NCI-H226 (cell line): Measurements from ENCODE around the gene ABLIM1.
A peak's percentile ranks its signal among the peaks of the same experiment; 100 is the strongest.

Experiments used
- DNase-seq: peaks from one replicate; pipeline ENCODE4 v3.0.0-alpha.2; 2015

ABLIM1 gene

DNA sequence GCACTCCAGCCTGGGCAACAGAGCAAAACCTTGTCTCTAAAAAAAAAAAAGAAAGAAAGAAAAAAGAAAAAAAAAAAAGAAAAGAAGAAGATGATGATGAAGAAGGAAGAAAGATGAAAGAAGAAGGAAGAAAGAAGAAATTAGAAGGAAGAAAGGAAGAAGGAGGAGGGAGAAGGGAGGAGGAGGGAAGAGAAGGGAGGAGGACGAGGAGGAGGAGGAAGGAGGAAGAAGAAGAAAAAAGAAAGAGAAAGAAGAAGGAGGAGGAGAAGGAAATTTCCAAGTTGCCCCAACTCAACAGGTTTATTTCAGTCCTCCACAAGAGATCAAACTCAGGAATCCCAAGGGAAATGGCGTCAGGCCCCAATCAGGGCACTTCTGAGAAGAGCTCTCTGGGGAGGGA is 115.7 kb downstream of the ABLIM1 start:
- no peak for DNase-seq

DNA sequence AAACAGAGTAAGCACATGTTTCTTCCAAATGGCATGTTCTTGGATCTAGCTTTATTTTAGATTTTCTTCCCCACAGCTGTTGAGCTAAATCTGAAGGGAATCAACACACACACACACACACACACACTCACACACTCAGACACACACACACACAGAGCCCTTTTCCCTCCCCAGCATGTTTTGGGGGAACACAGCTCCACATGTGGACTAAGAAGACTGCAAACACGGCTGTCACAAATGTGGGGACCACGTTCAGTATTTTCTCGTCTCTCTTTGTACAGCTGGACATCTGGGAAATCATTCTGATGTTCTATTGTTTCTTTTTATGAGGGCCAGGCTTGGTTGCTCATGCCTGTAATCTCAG is 116.3 kb downstream of the ABLIM1 start:
- no peak for DNase-seq

GRCh38 chr10:114541081-114541796 is 116.8 kb downstream of the ABLIM1 start:
- DNase-seq = peak; percentile 7

GRCh38 chr10:114540236-114540635 is 117.8 kb downstream of the ABLIM1 start:
- no peak for DNase-seq

- no peak for DNase-seq
Measured at GRCh38 chr10:114539623-114540022, 118.5 kb downstream of the ABLIM1 start.

DNA sequence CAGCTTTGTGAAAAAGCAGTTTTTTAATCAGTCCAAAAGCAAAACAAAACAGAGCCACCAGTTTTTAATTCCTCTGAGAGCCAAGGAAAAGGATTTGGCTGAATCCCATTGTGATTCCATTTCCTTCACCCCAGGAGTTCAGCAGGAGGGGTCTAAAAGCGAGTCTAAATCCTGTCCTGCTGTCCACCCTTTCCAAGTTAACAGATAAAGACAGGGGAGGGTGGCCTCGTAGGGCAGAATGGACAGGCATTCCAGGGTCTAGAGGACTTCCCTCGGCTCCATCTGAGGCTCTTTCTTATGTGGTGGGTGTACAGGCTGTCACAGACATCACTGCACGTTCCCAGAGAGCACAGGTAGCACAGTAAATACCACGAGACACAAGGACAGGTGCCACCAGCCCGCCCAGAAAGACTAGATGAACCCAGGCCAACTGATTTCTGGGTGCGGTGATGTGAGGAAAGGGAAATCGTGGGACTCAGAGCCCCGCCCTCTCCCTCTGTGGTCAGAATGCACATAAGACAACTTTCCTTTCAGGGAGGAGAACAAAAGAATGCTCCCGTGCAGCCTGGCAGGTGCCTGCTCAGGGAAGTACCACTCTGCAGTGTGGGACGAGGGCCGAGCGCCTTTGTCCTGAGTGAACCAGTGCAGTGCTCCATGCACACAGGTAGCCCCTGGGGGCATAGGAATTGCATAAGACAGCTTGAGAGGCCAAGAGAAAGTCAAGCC is 119.7 kb downstream of the ABLIM1 start:
- DNase-seq = no peak

GRCh38 chr10:114537736-114538135 is 120.3 kb downstream of the ABLIM1 start:
- no peak for DNase-seq

GRCh38 chr10:114534571-114534981 is 123.5 kb downstream of the ABLIM1 start:
- no peak for DNase-seq

DNA sequence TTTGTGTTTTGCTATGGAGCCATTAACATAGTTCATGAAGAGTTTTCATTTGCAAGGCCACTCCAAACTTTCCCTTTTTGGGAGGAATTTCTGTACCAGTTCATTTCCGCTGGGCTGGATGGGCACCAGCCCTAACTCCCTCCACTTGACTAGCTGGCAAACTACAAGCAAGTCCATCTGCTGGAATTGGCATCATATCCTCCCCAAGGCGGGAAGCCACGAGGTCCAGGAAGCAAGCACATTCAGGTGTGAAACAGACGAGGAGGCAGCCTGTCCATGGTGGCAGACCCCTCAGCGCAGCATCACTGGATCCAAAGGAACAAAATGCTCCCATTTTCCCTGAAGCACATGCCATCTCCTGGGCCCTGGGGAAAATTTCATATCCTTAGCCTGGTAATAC is 125.8 kb downstream of the ABLIM1 start:
- DNase-seq = no peak

DNA sequence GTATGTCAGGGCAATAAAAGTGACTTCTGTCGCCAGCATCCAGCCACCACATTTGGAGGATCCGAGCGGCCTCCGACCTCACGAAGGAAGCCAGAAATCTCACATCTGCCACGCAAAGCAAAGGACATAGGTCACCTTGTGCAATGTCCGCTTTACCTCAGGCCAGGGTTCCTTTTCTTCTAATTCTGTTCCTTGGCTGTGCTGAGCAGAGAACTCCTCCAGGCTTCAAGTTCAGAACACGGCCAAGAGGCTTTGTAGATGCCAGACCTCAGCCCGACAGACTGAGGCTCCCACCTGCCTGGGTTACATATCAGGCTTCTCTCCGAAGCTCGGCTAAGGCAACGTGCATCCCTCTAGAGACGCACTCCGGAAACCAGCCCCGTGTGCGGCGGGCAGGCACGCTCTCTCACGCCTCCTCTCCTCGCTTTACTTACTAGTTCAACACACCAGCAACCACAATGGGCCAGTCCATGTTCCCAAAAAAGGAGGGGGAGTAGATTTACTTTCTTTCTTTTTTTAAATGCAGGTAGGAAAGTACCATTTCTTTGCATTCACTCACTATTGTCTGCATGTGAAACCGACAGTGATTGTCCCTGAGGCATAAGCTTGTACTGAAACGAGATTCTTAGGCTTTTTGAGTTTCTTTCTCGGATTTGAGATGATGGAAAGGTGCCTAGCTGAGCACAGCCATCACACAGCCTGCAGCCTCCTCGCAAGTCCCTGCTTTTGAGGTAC is 131.4 kb downstream of the ABLIM1 start:
- DNase-seq = no peak

DNA sequence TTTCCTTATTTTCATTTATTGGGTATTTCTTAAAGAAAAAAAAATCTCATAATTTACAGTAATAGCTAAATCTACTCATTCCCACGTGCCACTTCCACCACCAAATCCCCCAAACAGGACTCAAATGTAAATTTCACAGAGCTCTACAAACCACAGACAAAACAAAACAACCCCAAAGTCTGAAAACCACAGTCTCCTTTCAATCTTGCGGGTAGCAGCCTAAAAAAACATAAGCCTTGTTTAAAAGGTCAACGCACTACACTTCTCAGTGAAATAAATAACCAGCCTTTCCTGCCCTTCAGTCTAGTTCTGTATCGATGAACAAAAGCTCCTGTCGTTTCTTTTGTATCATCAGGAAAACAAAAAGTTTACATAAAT is 132.0 kb downstream of the ABLIM1 start:
- no peak for DNase-seq

GRCh38 chr10:114525368-114525949 is 132.6 kb downstream of the ABLIM1 start:
- no peak for DNase-seq

DNA sequence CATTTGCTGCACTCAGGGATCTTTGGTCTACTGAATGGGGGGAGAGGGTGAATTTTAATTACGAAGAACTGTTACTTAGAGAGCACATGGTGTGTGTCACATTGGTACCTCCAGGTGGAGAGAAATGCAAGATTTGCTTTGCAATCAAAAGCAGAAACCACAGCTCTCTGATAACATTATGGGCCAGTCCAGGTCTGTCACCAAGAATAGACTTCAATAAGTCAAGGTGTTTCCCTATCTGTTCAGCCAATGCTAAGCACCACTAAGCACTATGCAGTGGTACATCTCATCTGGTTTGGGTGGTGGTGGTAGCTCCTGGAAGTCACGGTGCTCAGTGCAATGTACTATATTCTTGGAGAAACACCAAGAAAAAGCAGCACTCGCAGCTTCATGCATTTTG is 134.2 kb downstream of the ABLIM1 start:
- DNase-seq = no peak

DNA sequence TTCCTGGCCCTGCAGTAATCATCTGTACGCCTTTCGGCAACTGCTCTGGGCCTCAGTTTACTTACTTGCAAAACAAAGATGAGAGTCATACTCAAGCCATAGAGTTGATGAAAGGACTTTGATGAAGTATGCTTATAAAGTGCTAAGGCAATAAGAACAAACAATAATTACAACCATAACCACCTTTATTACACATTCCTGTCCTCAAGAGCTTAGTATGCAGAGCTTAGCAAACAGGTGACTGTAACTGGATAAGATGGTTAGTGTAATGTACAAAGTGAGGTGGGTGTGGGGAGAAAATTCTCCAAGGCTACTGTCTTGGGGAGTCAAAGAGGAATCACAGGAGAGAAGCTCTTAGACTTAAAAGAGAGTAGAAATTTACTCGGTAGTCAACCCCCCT is 136.8 kb downstream of the ABLIM1 start:
- no peak for DNase-seq

DNA sequence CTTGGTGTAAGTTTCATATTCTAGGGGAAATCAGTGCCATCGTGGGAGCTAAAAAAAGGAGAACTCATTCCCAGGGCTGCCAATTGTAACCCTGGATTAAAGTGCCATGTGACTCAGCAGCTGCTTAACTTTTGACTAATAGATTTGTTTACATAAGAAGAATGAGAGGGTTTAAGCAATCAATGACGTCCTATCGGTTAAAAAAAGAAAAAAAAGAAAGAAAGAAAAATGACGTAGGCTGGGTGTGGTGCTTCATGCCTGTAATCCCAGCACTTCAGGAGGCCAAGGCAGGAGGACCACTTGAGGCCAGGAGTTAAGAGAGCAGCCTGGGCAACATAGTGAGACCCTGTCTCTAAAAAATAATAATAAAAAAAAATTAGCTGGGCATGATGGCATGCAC is 137.6 kb downstream of the ABLIM1 start:
- DNase-seq = no peak

GRCh38 chr10:114519756-114520293 is 138.2 kb downstream of the ABLIM1 start:
- DNase-seq = no peak

DNA sequence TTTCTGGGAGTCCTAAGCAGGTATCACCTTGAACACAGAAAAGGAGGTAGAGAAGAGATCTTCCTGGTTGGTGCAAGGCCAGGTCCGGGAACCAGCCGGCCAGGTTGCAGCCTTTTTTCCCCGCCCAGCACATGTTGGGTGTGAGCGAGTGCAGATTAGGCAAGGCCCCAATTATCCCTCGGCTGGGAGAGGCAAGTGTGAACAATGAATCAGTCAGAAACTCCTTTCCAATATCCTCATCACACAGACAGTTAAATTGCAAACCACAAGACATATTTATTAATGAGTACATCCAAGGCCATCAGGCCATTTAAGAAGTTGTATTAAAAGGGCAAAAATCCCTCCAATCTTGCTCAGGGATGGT is 138.8 kb downstream of the ABLIM1 start:
- DNase-seq = no peak

- DNase-seq = no peak
Measured at GRCh38 chr10:114518401-114519305, 139.4 kb downstream of the ABLIM1 start.

GRCh38 chr10:114517368-114518250 is 140.5 kb downstream of the ABLIM1 start:
- no peak for DNase-seq

- DNase-seq = no peak
Measured at GRCh38 chr10:114516356-114516755, 141.7 kb downstream of the ABLIM1 start.

DNA sequence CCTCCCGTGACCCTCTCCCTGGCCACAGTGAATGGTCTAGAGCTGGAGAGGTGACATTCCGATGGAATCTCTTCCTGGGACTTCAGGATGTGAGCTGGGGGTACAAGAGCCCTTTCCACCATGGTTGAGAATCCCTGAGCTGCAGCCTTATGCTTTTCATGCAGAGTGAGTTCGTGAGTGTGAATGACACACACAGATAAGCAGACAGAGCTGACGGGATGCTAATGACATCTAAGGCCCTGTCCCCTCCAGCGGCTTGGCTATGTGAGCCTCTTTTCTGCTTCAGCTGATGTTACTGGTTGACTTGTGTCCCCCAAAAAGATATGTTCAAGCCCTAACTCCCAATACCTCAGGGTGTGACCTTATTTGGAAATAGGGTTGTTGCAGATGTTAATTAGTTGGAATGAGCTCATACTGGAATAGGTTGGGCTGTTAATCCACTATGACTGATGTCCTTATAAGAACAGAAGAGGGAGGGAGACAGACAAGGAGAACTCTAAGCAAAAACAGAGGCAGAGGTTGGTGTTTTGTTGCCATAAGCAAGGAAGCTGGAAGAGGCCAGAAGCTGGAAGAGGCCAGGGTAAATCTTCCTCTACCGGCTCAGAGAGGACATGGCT is 142.7 kb downstream of the ABLIM1 start:
- DNase-seq = no peak
